Neural crest cell (in vitro differentiated cells): ENCODE measurements around the gene KIN. TPM values are rescaled to one million over a fixed set of nuclear protein-coding genes. Genes with fewer than 3 reads are reported as not detected.
"Not testable (repeated sequence)": the region's sequence is repeated elsewhere in the genome, so short reads cannot be mapped to it uniquely, and the experiment has no call there.

Experiments used
- DNase-seq: peaks from one replicate; pipeline ENCODE4 v3.0.0; 2021; ENCODE audit warnings: low read depth, mixed read lengths, low spot score
- H3K27ac Mint-ChIP-seq: one replicate; pipeline ENCODE4 v1.8.0; 2021; ENCODE audit warnings: mild to moderate bottlenecking, mixed read lengths; ENCODE audit not compliant: unreplicated experiment
- H3K27me3 Mint-ChIP-seq: 2 replicates; pipeline ENCODE4 v1.8.0; 2021; ENCODE audit warnings: low read depth, mild to moderate bottlenecking, mixed read lengths
- H3K36me3 Mint-ChIP-seq: 2 replicates; pipeline ENCODE4 v1.8.0; 2021; ENCODE audit warnings: low read depth, mild to moderate bottlenecking, mixed read lengths
- H3K4me1 Mint-ChIP-seq: 2 replicates; pipeline ENCODE4 v1.8.0; 2021; ENCODE audit warnings: mixed read lengths
- H3K4me3 Mint-ChIP-seq: one replicate; pipeline ENCODE4 v1.8.0; 2021; ENCODE audit warnings: mild to moderate bottlenecking, mixed read lengths
- H3K9me3 Mint-ChIP-seq: 2 replicates; pipeline ENCODE4 v1.8.0; 2021; ENCODE audit warnings: mixed read lengths
- total RNA-seq: library from RNA; stranded (reverse); gene quantifications from 2 replicates; pipeline ENCODE4 v1.2.1, GENCODE V29; 2021
- TF ChIP-seq, protein P1 (sequence below): fragments of 200-600 bp; sonication (generic); conservative IDR thresholded peaks from 2 replicates; pipeline ENCODE4 v1.5.0; 2021; ENCODE audit warnings: antibody characterized with exemption, mild to moderate bottlenecking

KIN gene
- total RNA-seq, 1 donor from 2014 or later, result 17.3 TPM

DNA sequence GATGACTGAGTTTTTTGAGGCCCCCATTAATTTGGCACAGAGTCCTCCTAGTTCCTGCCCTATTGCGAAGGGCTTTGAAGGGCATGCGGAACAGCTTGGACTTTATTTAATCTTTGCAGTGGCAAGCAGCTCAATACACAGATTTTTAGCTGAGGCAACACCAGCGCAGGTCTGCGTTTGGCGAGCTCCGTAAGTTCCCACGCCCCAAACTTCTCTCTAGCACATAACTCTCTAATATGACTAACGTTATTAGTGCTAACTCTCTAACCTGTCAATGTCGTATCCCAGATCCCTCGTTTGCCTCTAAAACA lies 30.1 kb upstream of the KIN start:
- Mint-ChIP-seq H3K27me3 (peaks cover 49% of the 10 kb centered on the region), H3K4me3 (peak overlapping the region; percentile 98), H3K4me1 (peaks cover 18% of the 10 kb centered on the region), H3K36me3 (no peaks in the 10 kb centered on the region), H3K9me3 (no peaks in the 10 kb centered on the region), H3K27ac (no peak overlapping the region)
- TF ChIP-seq, protein P1, sequence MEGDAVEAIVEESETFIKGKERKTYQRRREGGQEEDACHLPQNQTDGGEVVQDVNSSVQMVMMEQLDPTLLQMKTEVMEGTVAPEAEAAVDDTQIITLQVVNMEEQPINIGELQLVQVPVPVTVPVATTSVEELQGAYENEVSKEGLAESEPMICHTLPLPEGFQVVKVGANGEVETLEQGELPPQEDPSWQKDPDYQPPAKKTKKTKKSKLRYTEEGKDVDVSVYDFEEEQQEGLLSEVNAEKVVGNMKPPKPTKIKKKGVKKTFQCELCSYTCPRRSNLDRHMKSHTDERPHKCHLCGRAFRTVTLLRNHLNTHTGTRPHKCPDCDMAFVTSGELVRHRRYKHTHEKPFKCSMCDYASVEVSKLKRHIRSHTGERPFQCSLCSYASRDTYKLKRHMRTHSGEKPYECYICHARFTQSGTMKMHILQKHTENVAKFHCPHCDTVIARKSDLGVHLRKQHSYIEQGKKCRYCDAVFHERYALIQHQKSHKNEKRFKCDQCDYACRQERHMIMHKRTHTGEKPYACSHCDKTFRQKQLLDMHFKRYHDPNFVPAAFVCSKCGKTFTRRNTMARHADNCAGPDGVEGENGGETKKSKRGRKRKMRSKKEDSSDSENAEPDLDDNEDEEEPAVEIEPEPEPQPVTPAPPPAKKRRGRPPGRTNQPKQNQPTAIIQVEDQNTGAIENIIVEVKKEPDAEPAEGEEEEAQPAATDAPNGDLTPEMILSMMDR, result no peak
- peak; percentile 2 for DNase-seq

DNA sequence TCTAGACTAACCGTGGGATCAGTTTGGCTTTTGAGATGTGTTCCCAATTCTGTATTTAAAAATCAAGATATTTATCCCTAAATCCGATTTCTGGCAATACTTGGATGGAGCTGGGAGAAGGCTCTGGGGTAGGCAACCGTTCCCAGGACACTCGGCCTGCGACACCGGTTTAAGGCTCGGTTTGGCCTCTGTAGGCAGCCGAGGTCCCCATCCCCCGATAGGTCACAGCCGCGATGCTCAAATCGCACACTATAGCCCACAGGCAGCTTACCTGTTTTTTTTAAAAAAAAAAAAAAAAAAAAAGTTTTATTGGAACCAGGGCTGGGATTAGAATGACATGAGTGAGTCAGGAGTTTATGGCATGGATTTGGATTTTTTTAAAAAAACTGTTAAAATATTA lies 29.8 kb upstream of the KIN start:
- TF ChIP-seq, protein P1, result no peak

DNA sequence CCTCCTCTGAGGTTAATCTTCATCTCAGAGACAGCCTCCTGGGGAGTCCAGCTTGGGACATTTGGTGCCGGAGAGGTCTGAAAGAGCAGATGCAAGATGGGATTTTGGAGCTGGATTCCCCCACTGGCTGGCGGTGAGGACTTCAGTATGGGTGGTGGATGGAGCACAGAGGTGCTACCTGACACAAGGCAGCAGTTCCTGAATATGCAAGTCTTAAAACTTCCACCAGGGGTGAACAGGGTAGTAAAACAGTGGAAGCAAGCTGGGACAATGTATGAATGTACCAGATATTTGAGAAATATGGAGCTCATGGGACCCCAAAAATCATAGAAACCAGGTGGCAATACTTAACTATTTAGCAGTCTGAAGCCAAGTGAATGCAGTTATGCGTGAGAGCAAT lies 25.7 kb upstream of the KIN start:
- TF ChIP-seq, protein P1, result no peak

More for the DNA sequence above, 29.8 kb upstream of the KIN start:
- no peaks in the 10 kb centered on the region for H3K9me3 Mint-ChIP-seq
- H3K4me3 Mint-ChIP-seq, result peak overlapping the region; percentile 98
- H3K4me1 Mint-ChIP-seq, result peaks cover 18% of the 10 kb centered on the region
- DNase-seq, result no peak
- H3K27ac Mint-ChIP-seq, result no peak overlapping the region
- no peaks in the 10 kb centered on the region for H3K36me3 Mint-ChIP-seq
- peaks cover 49% of the 10 kb centered on the region for H3K27me3 Mint-ChIP-seq

DNA sequence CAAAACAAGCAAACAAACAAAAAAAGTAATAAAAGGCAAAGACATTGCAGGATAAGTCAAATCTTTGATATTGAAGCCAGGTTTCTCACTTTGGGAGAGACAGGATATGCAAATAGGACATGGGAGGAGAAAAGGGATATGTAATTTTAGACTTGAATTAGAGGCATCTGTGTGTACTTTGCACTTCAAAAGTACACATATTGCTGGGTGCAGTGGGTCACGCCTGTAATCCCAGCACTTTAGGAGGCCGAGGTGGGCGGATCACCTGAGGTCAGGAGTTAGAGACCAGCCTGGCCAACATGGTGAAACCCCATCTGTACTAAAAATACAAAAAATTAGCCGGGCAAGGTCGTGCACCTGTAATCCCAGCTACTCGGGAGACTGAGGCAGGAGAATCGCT lies 23.9 kb upstream of the KIN start:
- Mint-ChIP-seq H3K4me3 (peak overlapping the region; percentile 10), H3K27me3 (peaks cover 39% of the 10 kb centered on the region)
- not testable (repeated sequence) for DNase-seq, H3K27ac Mint-ChIP-seq, H3K9me3 Mint-ChIP-seq, H3K36me3 Mint-ChIP-seq, H3K4me1 Mint-ChIP-seq

More for the DNA sequence above, 25.7 kb upstream of the KIN start:
- Mint-ChIP-seq H3K4me1 (peaks cover 7% of the 10 kb centered on the region), H3K36me3 (no peaks in the 10 kb centered on the region), H3K27ac (no peak overlapping the region), H3K27me3 (peaks cover 54% of the 10 kb centered on the region), H3K4me3 (no peak overlapping the region), H3K9me3 (no peaks in the 10 kb centered on the region)
- no peak for DNase-seq

DNA sequence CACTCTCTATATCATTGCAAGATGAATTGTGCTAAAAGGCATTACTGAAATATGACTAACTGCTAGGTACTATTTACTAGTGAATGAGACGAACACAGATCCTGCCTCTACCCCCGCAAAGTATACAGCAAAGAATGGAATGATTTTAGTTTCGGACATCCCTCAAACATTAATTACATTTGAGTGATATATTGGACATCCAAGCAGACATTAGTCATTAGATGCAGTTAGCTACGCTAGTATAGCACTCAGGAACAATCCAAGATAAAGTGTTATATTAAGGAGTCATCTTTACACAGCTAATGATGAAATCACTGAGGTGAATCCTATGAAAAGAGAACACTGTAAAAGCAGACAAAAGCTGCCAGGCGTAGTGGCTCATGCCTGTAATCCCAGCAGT lies 23.2 kb upstream of the KIN start:
- Mint-ChIP-seq H3K27me3 (peaks cover 32% of the 10 kb centered on the region), H3K9me3 (no peaks in the 10 kb centered on the region), H3K4me1 (no peaks in the 10 kb centered on the region), H3K27ac (no peak overlapping the region), H3K36me3 (peaks cover 4% of the 10 kb centered on the region), H3K4me3 (no peak overlapping the region)
- TF ChIP-seq, protein P1, result no peak
- DNase-seq, result no peak

DNA sequence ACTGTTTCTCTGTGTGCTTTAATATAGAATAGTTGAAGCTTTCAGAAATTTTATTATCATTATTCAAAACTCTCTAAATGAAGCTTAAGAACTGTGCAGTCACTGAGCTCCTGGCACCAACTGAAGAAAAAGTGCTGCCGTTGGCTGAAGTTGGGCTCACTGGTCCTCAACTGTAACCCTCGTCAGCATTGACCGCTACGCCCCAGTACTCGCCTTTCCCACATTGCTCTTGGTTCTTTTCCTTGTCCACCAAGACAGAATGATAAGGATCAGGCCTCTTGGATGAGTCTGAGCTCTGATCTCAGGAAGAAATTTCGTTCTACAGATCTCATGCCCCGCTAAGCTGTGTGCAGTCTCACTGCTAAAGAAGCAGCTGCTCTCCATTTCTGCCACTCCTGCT lies 22.6 kb upstream of the KIN start:
- DNase-seq, result no peak
- TF ChIP-seq, protein P1, result no peak
- Mint-ChIP-seq H3K4me3 (no peak overlapping the region), H3K9me3 (no peaks in the 10 kb centered on the region), H3K4me1 (no peaks in the 10 kb centered on the region), H3K36me3 (peaks cover 4% of the 10 kb centered on the region), H3K27ac (no peak overlapping the region), H3K27me3 (peaks cover 27% of the 10 kb centered on the region)
